ENCODE measurements around the gene GRN. TPM values are rescaled to one million over a fixed set of nuclear protein-coding genes. Genes with fewer than 3 reads are reported as not detected.

The GRN gene
- total and polyA plus RNA-seq, 2 of the 13 experiments (the other 11 are each of a cell fraction or from before 2014, with no cell fraction given), result 86.6 to 143 TPM

- H3K4me3 ChIP-seq (replicated peaks in 1 of 3; ENCODE audit: insufficient read depth in 1 of 3, low read depth in 2 of 3, low read length in 3 of 3), result no peak overlapping the region
- no TSS peak for BruUV-seq (replicated peaks)
- peaks cover 4% of the 10 kb centered on the region for H3K79me2 ChIP-seq (ENCODE audit: insufficient read depth, low read length)
- CTCF ChIA-PET (ENCODE audit: low intra/inter-chr PET ratio, low total read pairs), result no interaction called here
- peaks cover 0 to 10% of the 10 kb centered on the region in 2 experiments; a peak in 1 of 5 replicates for H3K27me3 ChIP-seq (ENCODE audit: control insufficient read depth in 1 of 2, insufficient read depth in 2 of 2, low read length in 2 of 2)
- 42% methylated on average over 11 of the region's 11 CpGs for WGBS (ENCODE audit: low lambda C conversion rate)
- in situ Hi-C loops (cut with HindIII; ENCODE audit: extremely low pct_ligation_motif_present, low pct_unique_long_range_greater_than_20kb) (no loop called here), intact Hi-C loops (cut with micrococcal nuclease; ENCODE audit: unreplicated experiment) (loop anchor here (2.0 kb wide), 1 partner anchor 17 kb away; no protein-coding TSS in a partner anchor)
- FAIRE-seq (no peak), DNase-seq (ENCODE audit: low spot score) (no peak), ATAC-seq (no peak)
- H3K27ac ChIP-seq (ENCODE audit: extremely low read length, insufficient read depth, low read length), result no peak overlapping the region
- no peaks in the 10 kb centered on the region for H4K20me1 ChIP-seq (ENCODE audit: insufficient read depth, low read length)
- no peaks in the 10 kb centered on the region for H3K9me3 ChIP-seq (ENCODE audit: low read length)
- no peaks in the 10 kb centered on the region for H3K36me3 ChIP-seq (replicated peaks in 1 of 2; ENCODE audit: control insufficient read depth in 1 of 2, insufficient read depth in 2 of 2, low read length in 2 of 2)
- peak overlapping the region; percentile 96; the same call in 1 of the 2 replicates for H3K4me2 ChIP-seq (ENCODE audit: low read depth, low read length)
- H2AFZ ChIP-seq (ENCODE audit: low read length), result no peak overlapping the region
- POLR2A ChIA-PET, result interaction anchor here (2.1 to 2.9 kb wide), 4 partner anchors 11 to 123 kb away, joined by 5 to 24 read pairs (median 14); no protein-coding TSS in a partner anchor
- peaks cover 25% of the 10 kb centered on the region for H3K4me1 ChIP-seq (ENCODE audit: insufficient read depth, low read length)
- no peak overlapping the region for H3K9ac ChIP-seq (ENCODE audit: insufficient read depth, low read depth, low read length)
- TF ChIP-seq NFKB2 (CRISPR knock-in tag; IDR thresholded peaks at IDR 0.05; ENCODE audit: borderline replicate concordance), result no peak
- 0 out of 2 replicates have a peak, but pooled peaks have one; percentile 26 for TF ChIP-seq JUNB (CRISPR knock-in tag; IDR thresholded peaks at IDR 0.05; ENCODE audit: borderline replicate concordance)
- TF ChIP-seq, protein P1, sequence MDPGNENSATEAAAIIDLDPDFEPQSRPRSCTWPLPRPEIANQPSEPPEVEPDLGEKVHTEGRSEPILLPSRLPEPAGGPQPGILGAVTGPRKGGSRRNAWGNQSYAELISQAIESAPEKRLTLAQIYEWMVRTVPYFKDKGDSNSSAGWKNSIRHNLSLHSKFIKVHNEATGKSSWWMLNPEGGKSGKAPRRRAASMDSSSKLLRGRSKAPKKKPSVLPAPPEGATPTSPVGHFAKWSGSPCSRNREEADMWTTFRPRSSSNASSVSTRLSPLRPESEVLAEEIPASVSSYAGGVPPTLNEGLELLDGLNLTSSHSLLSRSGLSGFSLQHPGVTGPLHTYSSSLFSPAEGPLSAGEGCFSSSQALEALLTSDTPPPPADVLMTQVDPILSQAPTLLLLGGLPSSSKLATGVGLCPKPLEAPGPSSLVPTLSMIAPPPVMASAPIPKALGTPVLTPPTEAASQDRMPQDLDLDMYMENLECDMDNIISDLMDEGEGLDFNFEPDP (CRISPR knock-in tag; conservative IDR thresholded peaks at IDR 0.05), result 0 out of 2 replicates have a peak, but pooled peaks have one; percentile 41
- no peak for TF ChIP-seq ZNF431 (CRISPR knock-in tag; IDR thresholded peaks at IDR 0.05; ENCODE audit: borderline replicate concordance, low read depth)
- TF ChIP-seq ZNF547 (CRISPR knock-in tag; IDR thresholded peaks at IDR 0.05), result no peak
- TF ChIP-seq KDM6A (CRISPR knock-in tag; IDR thresholded peaks at IDR 0.05; ENCODE audit: low read depth), result no peak
- TF ChIP-seq ZNF136 (CRISPR knock-in tag; IDR thresholded peaks at IDR 0.05; ENCODE audit: low read depth), result no peak
- TF ChIP-seq ZNF614 (CRISPR knock-in tag; IDR thresholded peaks at IDR 0.05; ENCODE audit: borderline replicate concordance), result no peak
- TF ChIP-seq SOX13 (IDR thresholded peaks at IDR 0.05), result no peak
- no peak for TF ChIP-seq SOX13 (CRISPR knock-in tag; conservative IDR thresholded peaks at IDR 0.05 in 1 of 2, IDR thresholded peaks at IDR 0.05 in 1 of 2)
- no peak for TF ChIP-seq HNRNPL (IDR thresholded peaks at IDR 0.05; ENCODE audit: low read depth, low read length)
- TF ChIP-seq POLR2AphosphoS5 (IDR thresholded peaks at IDR 0.05; ENCODE audit: low read depth, low read length), result no peak
Observed at GRCh38 chr17:44343510-44344209, 1.4 kb upstream of the GRN start.
